GM10266 (cell line): Measurements from ENCODE around the gene LRP1B.
"Not testable (repeated sequence)": the region's sequence is repeated elsewhere in the genome, so short reads cannot be mapped to it uniquely, and the experiment has no call there.

Experiments
- DNase-seq: peaks from one replicate; pipeline ENCODE4 v3.0.0; 2012; ENCODE audit errors: extremely low spot score
- TF ChIP-seq, protein P1 (sequence below): IDR thresholded peaks from 2 replicates; pipeline ENCODE4 v1.5.1; 2012; ENCODE audit warnings: mild to moderate bottlenecking, low read depth; ENCODE audit not compliant: control insufficient read depth, insufficient read depth; ENCODE audit errors: missing control alignments

The LRP1B gene

GRCh38 chr2:140455315-140455714 lies 1675.5 kb downstream of the LRP1B start:
- TF ChIP-seq, protein P1, sequence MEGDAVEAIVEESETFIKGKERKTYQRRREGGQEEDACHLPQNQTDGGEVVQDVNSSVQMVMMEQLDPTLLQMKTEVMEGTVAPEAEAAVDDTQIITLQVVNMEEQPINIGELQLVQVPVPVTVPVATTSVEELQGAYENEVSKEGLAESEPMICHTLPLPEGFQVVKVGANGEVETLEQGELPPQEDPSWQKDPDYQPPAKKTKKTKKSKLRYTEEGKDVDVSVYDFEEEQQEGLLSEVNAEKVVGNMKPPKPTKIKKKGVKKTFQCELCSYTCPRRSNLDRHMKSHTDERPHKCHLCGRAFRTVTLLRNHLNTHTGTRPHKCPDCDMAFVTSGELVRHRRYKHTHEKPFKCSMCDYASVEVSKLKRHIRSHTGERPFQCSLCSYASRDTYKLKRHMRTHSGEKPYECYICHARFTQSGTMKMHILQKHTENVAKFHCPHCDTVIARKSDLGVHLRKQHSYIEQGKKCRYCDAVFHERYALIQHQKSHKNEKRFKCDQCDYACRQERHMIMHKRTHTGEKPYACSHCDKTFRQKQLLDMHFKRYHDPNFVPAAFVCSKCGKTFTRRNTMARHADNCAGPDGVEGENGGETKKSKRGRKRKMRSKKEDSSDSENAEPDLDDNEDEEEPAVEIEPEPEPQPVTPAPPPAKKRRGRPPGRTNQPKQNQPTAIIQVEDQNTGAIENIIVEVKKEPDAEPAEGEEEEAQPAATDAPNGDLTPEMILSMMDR, result no peak
- DNase-seq, result no peak

GRCh38 chr2:140454717-140455116 lies 1676.1 kb downstream of the LRP1B start:
- no peak for DNase-seq
- TF ChIP-seq, protein P1, result no peak

- TF ChIP-seq, protein P1, result no peak
- no peak for DNase-seq
These were observed 1679.5 kb downstream of the LRP1B start for GRCh38 chr2:140451324-140451723.

DNA sequence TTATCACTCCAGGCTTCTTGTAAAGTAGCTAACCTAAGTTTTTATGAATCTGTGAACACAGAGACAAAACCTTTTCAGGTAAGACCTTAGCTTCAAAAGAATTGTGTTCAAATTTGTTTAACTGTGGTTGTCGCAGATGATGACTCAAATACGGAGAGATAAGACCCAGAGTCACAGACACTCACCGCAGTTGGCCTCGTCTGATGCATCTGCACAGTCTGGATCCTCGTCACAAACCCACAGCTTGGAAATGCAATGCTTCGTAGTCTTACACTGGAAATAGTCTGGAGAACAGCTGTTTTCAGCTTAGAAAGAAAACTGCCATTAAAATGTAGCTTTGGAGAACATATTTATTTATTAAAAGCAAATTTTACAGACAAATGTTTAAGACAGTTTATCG lies 1688.5 kb downstream of the LRP1B start:
- TF ChIP-seq, protein P1, result no peak
- no peak for DNase-seq

GRCh38 chr2:140440815-140441214 lies 1690.0 kb downstream of the LRP1B start:
- TF ChIP-seq, protein P1, result no peak
- no peak for DNase-seq

GRCh38 chr2:140436936-140437335 lies 1693.9 kb downstream of the LRP1B start:
- no peak for DNase-seq
- TF ChIP-seq, protein P1, result no peak

GRCh38 chr2:140427033-140427432 lies 1703.8 kb downstream of the LRP1B start:
- not testable (repeated sequence) for DNase-seq

GRCh38 chr2:140424471-140424870 lies 1706.3 kb downstream of the LRP1B start:
- TF ChIP-seq, protein P1, result no peak
- DNase-seq, result no peak
